ENCODE data around the gene CASZ1.

CASZ1 gene

GRCh38 chr1:10761503-10762152, 34.8 kb downstream of the CASZ1 start:
- DNase-seq, result no peak
- H3K27ac ChIP-seq, result no peak overlapping the region
- H3K27me3 ChIP-seq (replicated peaks), result peaks cover 2% of the 10 kb centered on the region
- H3K4me3 ChIP-seq (ENCODE audit: low read depth, low read length), result no peak overlapping the region
- no peaks in the 10 kb centered on the region for H3K36me3 ChIP-seq (replicated peaks)
- in situ Hi-C loops (cut with HindIII; ENCODE audit: low pct_ligation_motif_present, low sequenced_read_pairs), result no loop called here
- TF ChIP-seq, protein P1, sequence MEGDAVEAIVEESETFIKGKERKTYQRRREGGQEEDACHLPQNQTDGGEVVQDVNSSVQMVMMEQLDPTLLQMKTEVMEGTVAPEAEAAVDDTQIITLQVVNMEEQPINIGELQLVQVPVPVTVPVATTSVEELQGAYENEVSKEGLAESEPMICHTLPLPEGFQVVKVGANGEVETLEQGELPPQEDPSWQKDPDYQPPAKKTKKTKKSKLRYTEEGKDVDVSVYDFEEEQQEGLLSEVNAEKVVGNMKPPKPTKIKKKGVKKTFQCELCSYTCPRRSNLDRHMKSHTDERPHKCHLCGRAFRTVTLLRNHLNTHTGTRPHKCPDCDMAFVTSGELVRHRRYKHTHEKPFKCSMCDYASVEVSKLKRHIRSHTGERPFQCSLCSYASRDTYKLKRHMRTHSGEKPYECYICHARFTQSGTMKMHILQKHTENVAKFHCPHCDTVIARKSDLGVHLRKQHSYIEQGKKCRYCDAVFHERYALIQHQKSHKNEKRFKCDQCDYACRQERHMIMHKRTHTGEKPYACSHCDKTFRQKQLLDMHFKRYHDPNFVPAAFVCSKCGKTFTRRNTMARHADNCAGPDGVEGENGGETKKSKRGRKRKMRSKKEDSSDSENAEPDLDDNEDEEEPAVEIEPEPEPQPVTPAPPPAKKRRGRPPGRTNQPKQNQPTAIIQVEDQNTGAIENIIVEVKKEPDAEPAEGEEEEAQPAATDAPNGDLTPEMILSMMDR (IDR thresholded peaks at IDR 0.05; ENCODE audit: low read depth, low read length, missing control alignments), result no peak

DNA sequence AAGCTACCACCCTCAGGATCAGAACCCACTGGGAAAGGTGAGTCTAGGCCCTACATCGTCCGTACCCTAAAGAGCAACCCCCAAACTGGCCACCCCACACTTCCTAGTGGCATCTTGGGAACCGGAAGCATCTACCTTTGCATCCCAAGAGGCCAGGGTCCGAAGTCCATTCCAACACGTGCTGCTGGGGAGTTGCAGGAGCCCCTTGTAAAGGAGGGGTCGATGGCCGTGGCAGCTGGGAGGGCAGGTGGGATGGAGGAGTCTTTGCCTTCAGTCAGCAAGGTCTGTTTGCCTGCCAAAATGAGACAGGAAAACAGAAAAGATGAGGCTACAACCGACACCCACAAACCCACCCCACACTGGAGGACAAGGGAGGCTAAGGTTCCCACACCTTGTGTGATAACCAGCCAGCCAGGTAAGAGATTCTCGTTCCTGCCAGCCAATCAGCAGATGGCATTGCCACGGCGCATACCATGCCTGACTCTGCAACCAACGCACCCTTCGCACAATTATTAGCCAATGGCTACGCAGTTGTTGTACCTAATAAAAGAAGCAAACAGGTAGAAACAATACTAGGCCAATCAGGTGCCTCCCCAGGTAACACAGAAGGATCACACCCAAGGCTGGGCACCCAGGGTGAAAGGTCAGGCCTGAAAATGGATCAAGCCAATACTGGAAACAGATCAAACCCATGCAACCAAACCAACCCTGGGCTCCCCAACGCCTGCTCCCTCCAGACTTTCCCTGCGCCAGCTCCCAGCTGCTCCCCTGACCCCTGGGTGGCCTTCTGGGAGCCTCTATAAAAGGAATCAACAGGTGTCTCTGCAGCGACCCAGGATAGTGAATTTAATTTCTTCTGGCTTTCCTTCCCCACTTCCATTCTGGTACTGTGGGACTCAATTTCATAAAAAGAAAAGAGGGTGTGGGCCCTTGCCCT, 35.6 kb downstream of the CASZ1 start:
- DNase-seq, result no peak
- no peak overlapping the region for H3K4me3 ChIP-seq (ENCODE audit: low read depth, low read length)
- H3K36me3 ChIP-seq (replicated peaks), result no peaks in the 10 kb centered on the region
- no peaks in the 10 kb centered on the region for H3K27me3 ChIP-seq (replicated peaks)
- in situ Hi-C loops (cut with HindIII; ENCODE audit: low pct_ligation_motif_present, low sequenced_read_pairs), result no loop called here
- H3K27ac ChIP-seq, result no peak overlapping the region
- TF ChIP-seq, protein P1 (IDR thresholded peaks at IDR 0.05; ENCODE audit: low read depth, low read length, missing control alignments), result no peak

GRCh38 chr1:10759413-10760200, 36.8 kb downstream of the CASZ1 start:
- Histone ChIP-seq H3K4me3 (ENCODE audit: low read depth, low read length) (no peak overlapping the region), H3K27ac (no peak overlapping the region), H3K27me3 (replicated peaks) (no peaks in the 10 kb centered on the region), H3K36me3 (replicated peaks) (no peaks in the 10 kb centered on the region)
- in situ Hi-C loops (cut with HindIII; ENCODE audit: low pct_ligation_motif_present, low sequenced_read_pairs), result no loop called here
- TF ChIP-seq, protein P1 (IDR thresholded peaks at IDR 0.05; ENCODE audit: low read depth, low read length, missing control alignments), result no peak
- no peak for DNase-seq

GRCh38 chr1:10756842-10757241, 39.6 kb downstream of the CASZ1 start:
- in situ Hi-C loops (cut with HindIII; ENCODE audit: low pct_ligation_motif_present, low sequenced_read_pairs), result no loop called here
- TF ChIP-seq, protein P1 (IDR thresholded peaks at IDR 0.05; ENCODE audit: low read depth, low read length, missing control alignments), result no peak
- H3K27ac ChIP-seq, result no peak overlapping the region
- no peak for DNase-seq
- H3K27me3 ChIP-seq (replicated peaks), result no peaks in the 10 kb centered on the region
- H3K4me3 ChIP-seq (ENCODE audit: low read depth, low read length), result no peak overlapping the region
- no peaks in the 10 kb centered on the region for H3K36me3 ChIP-seq (replicated peaks)

DNA sequence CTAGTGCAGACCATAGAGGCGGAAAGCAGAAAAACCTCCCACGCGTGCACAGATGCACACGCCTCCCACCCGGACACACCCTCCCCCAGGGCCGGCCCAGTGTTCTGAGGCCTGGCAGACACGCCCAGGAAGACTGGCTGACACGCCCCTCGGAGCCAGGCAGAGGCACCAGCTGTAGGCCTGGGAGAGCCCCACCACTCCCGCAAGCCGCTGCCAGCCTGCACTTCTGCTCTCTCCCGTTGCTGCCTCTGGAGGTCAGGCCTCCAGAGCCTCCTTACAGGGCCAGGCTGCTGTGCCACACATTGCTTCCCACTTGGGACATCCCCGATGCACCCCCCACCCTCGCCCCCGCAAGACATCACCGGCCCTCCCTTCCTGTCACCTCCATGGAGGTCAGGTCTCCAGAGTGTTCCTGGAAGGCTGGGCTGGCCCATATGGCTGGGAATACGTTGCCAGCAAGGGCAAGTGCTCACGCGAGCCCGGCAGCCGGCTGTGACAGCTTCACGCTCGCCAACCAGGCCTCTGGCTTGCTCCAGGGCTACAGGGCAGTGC, 40.4 kb downstream of the CASZ1 start:
- TF ChIP-seq, protein P1 (IDR thresholded peaks at IDR 0.05; ENCODE audit: low read depth, low read length, missing control alignments), result no peak
- H3K36me3 ChIP-seq (replicated peaks), result no peaks in the 10 kb centered on the region
- in situ Hi-C loops (cut with HindIII; ENCODE audit: low pct_ligation_motif_present, low sequenced_read_pairs), result no loop called here
- DNase-seq, result no peak
- H3K27ac ChIP-seq, result no peak overlapping the region
- peaks cover 3% of the 10 kb centered on the region for H3K27me3 ChIP-seq (replicated peaks)
- no peak overlapping the region for H3K4me3 ChIP-seq (ENCODE audit: low read depth, low read length)
